ENCODE data around the gene THRB.

Gene THRB

GRCh38 chr3:24349367-24350019 is 145.2 kb downstream of the THRB start:
- TF ChIP-seq CTCF (conservative IDR thresholded peaks at IDR 0.05; ENCODE audit: low read depth, low read length), result no peak
- no peak for DNase-seq (ENCODE audit: low read depth)

GRCh38 chr3:24348348-24348747 is 146.3 kb downstream of the THRB start:
- no peak for TF ChIP-seq CTCF (conservative IDR thresholded peaks at IDR 0.05; ENCODE audit: low read depth, low read length)
- H3K4me3 ChIP-seq (ENCODE audit: low read depth, low read length), result no peak overlapping the region
- DNase-seq (ENCODE audit: low read depth), result no peak

More at GRCh38 chr3:24349367-24350019, 145.2 kb downstream of the THRB start:
- no peak overlapping the region for H3K4me3 ChIP-seq (ENCODE audit: low read depth, low read length)

- DNase-seq (ENCODE audit: low read depth), result peak; percentile 36
- H3K4me3 ChIP-seq (ENCODE audit: low read depth, low read length), result no peak overlapping the region
- TF ChIP-seq CTCF (conservative IDR thresholded peaks at IDR 0.05; ENCODE audit: low read depth, low read length), result no peak
These were observed 149.7 kb downstream of the THRB start for GRCh38 chr3:24344784-24345439.

GRCh38 chr3:24343084-24343783 is 151.4 kb downstream of the THRB start:
- peak; percentile 57 for DNase-seq (ENCODE audit: low read depth)
- TF ChIP-seq CTCF (conservative IDR thresholded peaks at IDR 0.05; ENCODE audit: low read depth, low read length), result no peak
- no peak overlapping the region for H3K4me3 ChIP-seq (ENCODE audit: low read depth, low read length)

- DNase-seq (ENCODE audit: low read depth), result no peak
- no peak for TF ChIP-seq CTCF (conservative IDR thresholded peaks at IDR 0.05; ENCODE audit: low read depth, low read length)
- no peak overlapping the region for H3K4me3 ChIP-seq (ENCODE audit: low read depth, low read length)
These were observed 152.4 kb downstream of the THRB start for GRCh38 chr3:24342275-24342674.

GRCh38 chr3:24341668-24342067 is 153.0 kb downstream of the THRB start:
- peak; percentile 6 for DNase-seq (ENCODE audit: low read depth)
- no peak overlapping the region for H3K4me3 ChIP-seq (ENCODE audit: low read depth, low read length)
- no peak for TF ChIP-seq CTCF (conservative IDR thresholded peaks at IDR 0.05; ENCODE audit: low read depth, low read length)
